IMR-90 (cell line): Measurements from ENCODE around the gene FOCAD. TPM values are rescaled to one million over a fixed set of nuclear protein-coding genes. Genes with fewer than 3 reads are reported as not detected.

Source experiments
- ATAC-seq: fragments of 200-7000 bp; cut with Tn5 transposase; 2 replicates; pipeline ENCODE4 v1.9.1; 2020; ENCODE audit warnings: low read depth, mild to moderate bottlenecking, moderate library complexity
- BruUV-seq: library from RNA; stranded (reverse); fragments of 400-500 nt; replicated peaks from 2 replicates; lab custom pipeline; 2021; lab: Mats Ljungman, UMichigan
- CTCF ChIA-PET: fragments of 300-600 bp; formaldehyde crosslinking; extraction: SDS; loops from one replicate; lab custom pipeline; 2021; ENCODE audit warnings: antibody characterized with exemption; lab: Yijun Ruan, JAX
- POLR2A ChIA-PET: fragments of 300-600 bp; sonication (Branson Sonifier 250); formaldehyde crosslinking; loops from one replicate; lab custom pipeline; 2022; ENCODE audit warnings: antibody characterized with exemption; ENCODE audit not compliant: unreplicated experiment; lab: Charles Lee
- DNase-seq: peaks from one replicate; pipeline ENCODE4 v3.0.0; 2013
- H2AFZ ChIP-seq: replicated peaks from 2 replicates; pipeline ENCODE3; 2013; ENCODE audit warnings: low read length, mild to moderate bottlenecking; ENCODE audit not compliant: poor library complexity
- H2AK5ac ChIP-seq: 2 replicates; pipeline ENCODE4 v1.6.1; 2013; ENCODE audit warnings: low read depth, low read length, inconsistent platforms
- H2AK9ac ChIP-seq: replicated peaks from 2 replicates; pipeline ENCODE3; 2013; ENCODE audit warnings: mild to moderate bottlenecking, low read depth, low read length, moderate library complexity; ENCODE audit not compliant: poor library complexity
- H2BK120ac ChIP-seq: 2 replicates; pipeline ENCODE4 v1.6.1; 2013; ENCODE audit warnings: low read depth, low read length, inconsistent platforms
- H2BK15ac ChIP-seq: 3 replicates; pipeline ENCODE4 v1.6.1; 2013; ENCODE audit warnings: low read depth, low read length, inconsistent platforms
- H2BK20ac ChIP-seq: 2 replicates; pipeline ENCODE4 v1.6.1; 2013; ENCODE audit warnings: low read depth, mild to moderate bottlenecking, inconsistent platforms, low read length, moderate library complexity
- H2BK5ac ChIP-seq: 2 replicates; pipeline ENCODE4 v1.6.1; 2013; ENCODE audit warnings: mild to moderate bottlenecking, low read depth, low read length, inconsistent platforms; ENCODE audit not compliant: poor library complexity, severe bottlenecking
- H3K14ac ChIP-seq: replicated peaks from 2 replicates; pipeline ENCODE4 v1.6.1; 2013; ENCODE audit warnings: low read depth, low read length, inconsistent platforms
- H3K18ac ChIP-seq: 2 replicates; pipeline ENCODE4 v1.6.1; 2013; ENCODE audit warnings: low read depth, low read length, control low read depth
- H3K23ac ChIP-seq: 2 replicates; pipeline ENCODE4 v1.6.1; 2013; ENCODE audit warnings: low read depth, low read length, inconsistent platforms
- H3K27ac ChIP-seq: 2 replicates; pipeline ENCODE4 v1.5.1; 2013; ENCODE audit warnings: mild to moderate bottlenecking, control low read depth, low read length; ENCODE audit not compliant: insufficient read depth
- H3K27me3 ChIP-seq: 2 replicates; pipeline ENCODE4 v1.6.1; 2013; ENCODE audit warnings: low read length; ENCODE audit not compliant: control insufficient read depth, insufficient read depth
- H3K36me3 ChIP-seq: 2 replicates; pipeline ENCODE4 v1.6.1; 2013; ENCODE audit warnings: low read length, mixed read lengths; ENCODE audit not compliant: control insufficient read depth, insufficient read depth
- H3K4ac ChIP-seq: 2 replicates; pipeline ENCODE4 v1.6.1; 2013; ENCODE audit warnings: low read depth, low read length, inconsistent platforms
- H3K4me1 ChIP-seq: 2 replicates; pipeline ENCODE4 v1.6.1; 2013; ENCODE audit warnings: low read length, mixed read lengths; ENCODE audit not compliant: control insufficient read depth, insufficient read depth
- H3K4me2 ChIP-seq: 2 replicates; pipeline ENCODE4 v1.6.1; 2013; ENCODE audit warnings: low read depth, mild to moderate bottlenecking, control low read depth, low read length, moderate library complexity
- H3K4me3 ChIP-seq: 2 replicates; pipeline ENCODE4 v1.5.1; 2013; ENCODE audit warnings: low read depth, mild to moderate bottlenecking, control low read depth, low read length, moderate library complexity; ENCODE audit not compliant: insufficient read depth
- H3K56ac ChIP-seq: 2 replicates; pipeline ENCODE4 v1.6.1; 2013; ENCODE audit warnings: low read length, inconsistent platforms; ENCODE audit not compliant: insufficient read depth; ENCODE audit errors: extremely low read depth
- H3K79me1 ChIP-seq, 2 experiments: 2 replicates each; pipeline ENCODE4 v1.6.1; 2013; ENCODE audit warnings: low read length in 2 of 2, inconsistent platforms in 1 of 2, low read depth in 1 of 2
- H3K9ac ChIP-seq: 2 replicates; pipeline ENCODE4 v1.6.1; 2013; ENCODE audit warnings: low read depth, low read length, control low read depth
- H3K9me1 ChIP-seq: 2 replicates; pipeline ENCODE4 v1.6.1; 2013; ENCODE audit warnings: low read length, inconsistent platforms; ENCODE audit not compliant: insufficient read depth
- H3K9me3 ChIP-seq: 2 replicates; pipeline ENCODE4 v1.6.1; 2013; ENCODE audit warnings: low read length; ENCODE audit not compliant: control insufficient read depth, insufficient read depth
- H4K20me1 ChIP-seq: 2 replicates; pipeline ENCODE4 v1.6.1; 2013; ENCODE audit warnings: low read length, inconsistent platforms; ENCODE audit not compliant: insufficient read depth
- H4K5ac ChIP-seq: 2 replicates; pipeline ENCODE4 v1.6.1; 2013; ENCODE audit warnings: mild to moderate bottlenecking, low read depth, low read length, control low read depth
- H4K8ac ChIP-seq, 2 experiments: 2 replicates each; pipeline ENCODE4 v1.6.1; 2013; ENCODE audit warnings: low read depth in 2 of 2, low read length in 2 of 2, control low read depth in 1 of 2, inconsistent platforms in 1 of 2
- H4K91ac ChIP-seq: 2 replicates; pipeline ENCODE4 v1.6.1; 2013; ENCODE audit warnings: low read depth, low read length, inconsistent platforms; ENCODE audit not compliant: insufficient read depth
- CHD1 ChIP-seq: IDR thresholded peaks from 2 replicates; pipeline ENCODE4 v1.6.1; 2012; ENCODE audit warnings: low read depth, low read length, improper control_type of control experiment
- MAZ ChIP-seq: IDR thresholded peaks from 2 replicates; pipeline ENCODE4 v1.6.1; 2012; ENCODE audit warnings: low read depth, mild to moderate bottlenecking, low read length, improper control_type of control experiment, moderate library complexity, borderline replicate concordance
- MXI1 ChIP-seq: IDR thresholded peaks from 2 replicates; pipeline ENCODE4 v1.6.1; 2012; ENCODE audit warnings: low read depth, mild to moderate bottlenecking, low read length, moderate library complexity, borderline replicate concordance
- NFE2L2 ChIP-seq: fragments of 150-350 bp; IDR thresholded peaks from 2 replicates; pipeline ENCODE4 v1.6.1; 2016; ENCODE audit warnings: low read depth, mild to moderate bottlenecking, low read length
- POLR2A ChIP-seq: IDR thresholded peaks from 2 replicates; pipeline ENCODE4 v1.6.1; 2012; ENCODE audit warnings: mild to moderate bottlenecking, low read depth, low read length
- RAD21 ChIP-seq: IDR thresholded peaks from 2 replicates; pipeline ENCODE4 v1.6.1; 2012; ENCODE audit warnings: low read length, improper control_type of control experiment
- RCOR1 ChIP-seq: IDR thresholded peaks from 2 replicates; pipeline ENCODE4 v1.6.1; 2012; ENCODE audit warnings: mild to moderate bottlenecking, low read length, improper control_type of control experiment; ENCODE audit not compliant: insufficient replicate concordance
- RFX5 ChIP-seq: IDR thresholded peaks from 2 replicates; pipeline ENCODE4 v1.8.0; 2012; ENCODE audit warnings: low read depth, mild to moderate bottlenecking, low read length, moderate library complexity
- WGBS, 2 experiments: methylation state at CpG; one replicate each; pipeline versions ENCODE4 v1.1.5 to v1.1.7; 2013; ENCODE audit warnings: missing lambda C conversion rate in 2 of 2; ENCODE audit not compliant: insufficient read length in 1 of 2; ENCODE audit errors: extremely low coverage in 2 of 2; 5-methylcytosine and 5-hydroxymethylcytosine counted together
- dilution Hi-C: fragments of 300-500 bp; cut with HindIII; formaldehyde crosslinking; loops from one replicate; pipeline ENCODE4 v1.14.3; 2018; ENCODE audit warnings: low sequenced_read_pairs; ENCODE audit not compliant: unreplicated experiment
- in situ Hi-C: fragments of 300-500 bp; cut with MboI; formaldehyde crosslinking; loops from 3 replicates; pipeline ENCODE4 v1.14.3; 2019; ENCODE audit warnings: low sequenced_read_pairs, inconsistent platforms, mixed read lengths
- intact Hi-C: fragments of 100-400 bp; cut with micrococcal nuclease; formaldehyde crosslinking; loops from 2 replicates; pipeline ENCODE4 v1.10.0; 2022
- polyA plus RNA-seq, 3 experiments: library from polyadenylated mRNA; depleted of rRNA; stranded (reverse); fragments of >200 nt; gene quantifications; 2 replicates each; pipeline ENCODE4 v1.2.3, GENCODE V29; 2012; ENCODE audit warnings: low replicate concordance in 1 of 3
- total RNA-seq: library from RNA; depleted of rRNA; stranded (reverse); fragments of >200 nt; gene quantifications from 2 replicates; pipeline ENCODE4 v1.2.3, GENCODE V29; 2012
- TF ChIP-seq, protein P1 (sequence below): fragments of 150-350 bp; IDR thresholded peaks from 2 replicates; pipeline ENCODE4 v1.6.1; 2016; ENCODE audit warnings: low read depth, mild to moderate bottlenecking, low read length, moderate library complexity, borderline replicate concordance

FOCAD gene
- total and polyA plus RNA-seq, 2 of the 4 experiments (the other 2 are of a cell fraction): 28.8 to 91.2 TPM

DNA sequence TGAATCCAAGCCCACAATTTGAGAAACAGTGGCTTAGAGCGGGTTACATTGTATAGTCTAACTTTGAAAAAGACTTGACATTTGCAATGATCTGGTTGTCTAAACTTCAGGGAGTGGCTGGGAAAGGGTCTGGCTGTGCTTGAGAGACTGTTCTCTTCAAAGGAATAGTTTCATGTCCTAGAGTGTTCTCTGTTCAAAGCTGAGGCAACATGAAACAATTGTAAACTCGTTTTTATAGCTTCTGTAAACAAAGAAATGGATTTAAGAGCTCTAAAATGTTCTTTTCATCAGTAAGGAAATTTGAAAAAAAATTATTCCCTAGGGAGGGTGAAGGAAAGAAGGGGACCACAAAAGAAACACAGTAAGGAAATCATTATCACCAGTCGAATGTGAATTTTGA, 41.6 kb downstream of the FOCAD start:
- H3K56ac ChIP-seq: no peak overlapping the region
- TF ChIP-seq RFX5 (no peak), MXI1 (no peak), CHD1 (no peak), RAD21 (no peak), POLR2A (no peak), RCOR1 (no peak), NFE2L2 (no peak), MAZ (no peak)
- TF ChIP-seq, protein P1, sequence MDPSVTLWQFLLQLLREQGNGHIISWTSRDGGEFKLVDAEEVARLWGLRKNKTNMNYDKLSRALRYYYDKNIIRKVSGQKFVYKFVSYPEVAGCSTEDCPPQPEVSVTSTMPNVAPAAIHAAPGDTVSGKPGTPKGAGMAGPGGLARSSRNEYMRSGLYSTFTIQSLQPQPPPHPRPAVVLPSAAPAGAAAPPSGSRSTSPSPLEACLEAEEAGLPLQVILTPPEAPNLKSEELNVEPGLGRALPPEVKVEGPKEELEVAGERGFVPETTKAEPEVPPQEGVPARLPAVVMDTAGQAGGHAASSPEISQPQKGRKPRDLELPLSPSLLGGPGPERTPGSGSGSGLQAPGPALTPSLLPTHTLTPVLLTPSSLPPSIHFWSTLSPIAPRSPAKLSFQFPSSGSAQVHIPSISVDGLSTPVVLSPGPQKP: no peak
- H3K4me3 ChIP-seq: no peak overlapping the region
- no peak overlapping the region for H2BK5ac ChIP-seq
- H3K9me1 ChIP-seq: peaks cover 2% of the 10 kb centered on the region; the same call in 1 of the 2 replicates
- no peak overlapping the region for H2BK120ac ChIP-seq
- peaks cover 0 to 8% of the 10 kb centered on the region in 2 experiments; a peak in 1 of 4 replicates for H3K79me1 ChIP-seq
- no peaks in the 10 kb centered on the region for H3K27me3 ChIP-seq
- DNase-seq: no peak
- no peak overlapping the region for H4K91ac ChIP-seq
- no peaks in the 10 kb centered on the region for H4K20me1 ChIP-seq
- no peak overlapping the region for H4K8ac ChIP-seq
- H3K4me1 ChIP-seq: no peaks in the 10 kb centered on the region
- peaks cover 11% of the 10 kb centered on the region for H3K36me3 ChIP-seq
- H4K5ac ChIP-seq: no peak overlapping the region
- H3K14ac ChIP-seq: no peak overlapping the region
- intact Hi-C loops (no loop called here), in situ Hi-C loops (no loop called here), dilution Hi-C loops (no loop called here)
- H3K18ac ChIP-seq: no peak overlapping the region
- H3K4me2 ChIP-seq: no peak overlapping the region
- no peak overlapping the region for H3K4ac ChIP-seq
- H2BK15ac ChIP-seq: no peak overlapping the region
- ChIA-PET POLR2A (no interaction called here), CTCF (interaction anchor here (1.2 kb wide), 1 partner anchor 31 kb away, joined by 4 read pairs; no protein-coding TSS in a partner anchor)
- no peaks in the 10 kb centered on the region for H3K9me3 ChIP-seq
- no peak overlapping the region for H2AK5ac ChIP-seq
- H3K9ac ChIP-seq: no peak overlapping the region
- no peak overlapping the region for H2AK9ac ChIP-seq
- H2AFZ ChIP-seq: no peak overlapping the region
- BruUV-seq: no TSS peak
- no peak for ATAC-seq
- H3K27ac ChIP-seq: no peak overlapping the region
- no CpG with 5 or more reads among the region's 3 CpGs for WGBS, 2 experiments
- H2BK20ac ChIP-seq: no peak overlapping the region
- no peak overlapping the region for H3K23ac ChIP-seq
